Osteoblast (primary cell): ENCODE measurements around the gene HMGA1. TPM values are rescaled to one million over a fixed set of nuclear protein-coding genes. Genes with fewer than 3 reads are reported as not detected.

Source experiments
- DNase-seq: peaks from one replicate; pipeline ENCODE4 v3.0.0; 2011; ENCODE audit warnings: low spot score, mixed read lengths; ENCODE audit not compliant: insufficient read length; ENCODE audit errors: missing footprints
- H2AFZ ChIP-seq: 2 replicates; pipeline ENCODE4 v1.6.0; 2011; ENCODE audit warnings: mild to moderate bottlenecking, low read length
- H3K27ac ChIP-seq: 2 replicates; pipeline ENCODE4 v1.5.1; 2011; ENCODE audit warnings: mild to moderate bottlenecking, low read depth, low read length, moderate library complexity
- H3K27me3 ChIP-seq: 2 replicates; pipeline ENCODE4 v1.6.0; 2012; ENCODE audit warnings: mild to moderate bottlenecking, control low read depth, inconsistent platforms, low read length, moderate library complexity; ENCODE audit not compliant: insufficient read depth
- H3K36me3 ChIP-seq: 2 replicates; pipeline ENCODE4 v1.5.1; 2011; ENCODE audit warnings: mild to moderate bottlenecking, low read length, control low read depth, moderate library complexity; ENCODE audit not compliant: insufficient read depth
- H3K4me1 ChIP-seq: 2 replicates; pipeline ENCODE4 v1.5.1; 2011; ENCODE audit warnings: mild to moderate bottlenecking, low read length, control low read depth, moderate library complexity; ENCODE audit not compliant: insufficient read depth
- H3K4me2 ChIP-seq: 2 replicates; pipeline ENCODE4 v1.6.0; 2011; ENCODE audit warnings: mild to moderate bottlenecking, low read length; ENCODE audit not compliant: insufficient read depth
- H3K4me3 ChIP-seq: fragments of 200-600 bp; sonication (generic); 3 replicates; pipeline ENCODE4 v1.5.1; 2012; ENCODE audit warnings: mild to moderate bottlenecking, low read length, inconsistent platforms; ENCODE audit not compliant: insufficient read depth
- H3K79me2 ChIP-seq: 2 replicates; pipeline ENCODE4 v1.6.0; 2012; ENCODE audit warnings: mild to moderate bottlenecking, low read length, control low read depth, inconsistent platforms; ENCODE audit not compliant: insufficient read depth
- H3K9me3 ChIP-seq: 2 replicates; pipeline ENCODE4 v1.5.1; 2011; ENCODE audit warnings: low read depth, low read length, control low read depth
- H4K20me1 ChIP-seq: 2 replicates; pipeline ENCODE4 v1.6.0; 2012; ENCODE audit warnings: mild to moderate bottlenecking, low read length, control low read depth; ENCODE audit not compliant: insufficient read depth
- CTCF ChIP-seq: IDR thresholded peaks from 2 replicates; pipeline ENCODE4 v1.5.1; 2011; ENCODE audit warnings: mild to moderate bottlenecking, low read depth, low read length, moderate library complexity; ENCODE audit errors: extremely low read depth
- total RNA-seq: library from RNA; depleted of rRNA; stranded (reverse); fragments of >200 nt; gene quantifications from 2 replicates; pipeline ENCODE4 v1.2.3, GENCODE V29; 2012

HMGA1 gene
- total RNA-seq, 1 donor: 59.4 TPM

- H3K27ac ChIP-seq: peak overlapping the region; percentile 37
- H3K4me2 ChIP-seq: peak overlapping the region; percentile 82
- no peak overlapping the region for H2AFZ ChIP-seq
- H3K4me3 ChIP-seq: no peak overlapping the region
- peaks cover 30% of the 10 kb centered on the region for H3K36me3 ChIP-seq
- peaks cover 57% of the 10 kb centered on the region for H3K4me1 ChIP-seq
- peak; percentile 58 for DNase-seq
- no peaks in the 10 kb centered on the region for H3K27me3 ChIP-seq
- no peaks in the 10 kb centered on the region for H3K9me3 ChIP-seq
- H3K79me2 ChIP-seq: peaks cover 37% of the 10 kb centered on the region
- H4K20me1 ChIP-seq: peaks cover 10% of the 10 kb centered on the region
- TF ChIP-seq CTCF: no peak
Measured at GRCh38 chr6:34240329-34241248, 3.9 kb downstream of the HMGA1 start.

- DNase-seq: peak; percentile 77
- no peak for TF ChIP-seq CTCF
- Histone ChIP-seq H3K9me3 (no peaks in the 10 kb centered on the region), H3K27me3 (no peaks in the 10 kb centered on the region), H3K4me3 (no peak overlapping the region), H3K4me1 (peaks cover 57% of the 10 kb centered on the region), H3K36me3 (peaks cover 34% of the 10 kb centered on the region), H3K27ac (no peak overlapping the region), H3K79me2 (peaks cover 37% of the 10 kb centered on the region), H2AFZ (no peak overlapping the region), H4K20me1 (peaks cover 10% of the 10 kb centered on the region), H3K4me2 (no peak overlapping the region)
Measured at GRCh38 chr6:34241351-34242215, 4.9 kb downstream of the HMGA1 start.

GRCh38 chr6:34242252-34243130 is 5.8 kb downstream of the HMGA1 start:
- peaks cover 34% of the 10 kb centered on the region for H3K36me3 ChIP-seq
- peak overlapping the region; percentile 93 for H3K27ac ChIP-seq
- H3K4me3 ChIP-seq: peak overlapping the region; percentile 19
- H3K9me3 ChIP-seq: no peaks in the 10 kb centered on the region
- no peak for TF ChIP-seq CTCF
- DNase-seq: peak; percentile 92
- H3K4me2 ChIP-seq: peak overlapping the region; percentile 55
- H3K79me2 ChIP-seq: peaks cover 36% of the 10 kb centered on the region
- no peaks in the 10 kb centered on the region for H3K27me3 ChIP-seq
- peaks cover 57% of the 10 kb centered on the region for H3K4me1 ChIP-seq
- peaks cover 10% of the 10 kb centered on the region for H4K20me1 ChIP-seq
- H2AFZ ChIP-seq: peak overlapping the region; percentile 42
